GM19240 (cell line): Measurements from ENCODE around the gene NDUFB10.

Experiments used
- DNase-seq: peaks from one replicate; pipeline ENCODE4 v3.0.0; 2011; ENCODE audit warnings: low spot score; ENCODE audit not compliant: insufficient read length

NDUFB10 gene

DNA sequence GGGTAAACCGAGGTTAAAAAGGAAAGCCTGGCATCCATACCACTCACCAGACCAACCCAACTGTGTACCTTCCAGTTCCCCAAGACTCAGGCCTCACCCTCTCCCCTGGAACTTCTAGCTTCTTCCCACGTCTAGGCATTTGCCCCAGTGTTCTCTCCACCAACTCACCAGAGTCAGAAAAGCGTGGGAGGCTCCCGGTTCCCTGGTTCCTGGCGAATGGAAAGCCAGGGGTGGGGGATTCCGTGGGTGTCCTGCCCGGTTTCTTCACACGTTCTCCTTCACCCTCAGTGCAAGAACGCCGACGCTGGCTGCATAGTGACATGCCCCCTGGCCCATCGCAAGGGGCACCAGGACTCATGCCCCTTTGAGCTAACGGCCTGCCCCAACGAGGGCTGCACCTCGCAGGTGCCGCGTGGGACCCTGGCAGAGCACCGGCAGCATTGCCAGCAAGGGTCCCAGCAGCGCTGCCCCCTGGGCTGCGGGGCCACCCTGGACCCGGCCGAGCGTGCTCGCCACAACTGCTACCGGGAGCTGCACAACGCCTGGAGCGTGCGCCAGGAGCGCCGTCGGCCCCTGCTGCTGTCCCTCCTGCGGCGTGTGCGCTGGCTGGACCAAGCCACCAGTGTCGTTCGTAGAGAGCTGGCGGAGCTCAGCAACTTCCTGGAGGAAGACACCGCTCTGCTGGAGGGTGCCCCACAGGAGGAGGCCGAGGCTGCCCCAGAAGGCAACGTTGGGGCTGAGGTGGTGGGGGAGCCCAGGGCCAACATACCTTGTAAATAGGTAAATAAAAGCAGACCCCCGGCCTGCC, 9.0 kb downstream of the NDUFB10 start:
- DNase-seq = no peak

DNA sequence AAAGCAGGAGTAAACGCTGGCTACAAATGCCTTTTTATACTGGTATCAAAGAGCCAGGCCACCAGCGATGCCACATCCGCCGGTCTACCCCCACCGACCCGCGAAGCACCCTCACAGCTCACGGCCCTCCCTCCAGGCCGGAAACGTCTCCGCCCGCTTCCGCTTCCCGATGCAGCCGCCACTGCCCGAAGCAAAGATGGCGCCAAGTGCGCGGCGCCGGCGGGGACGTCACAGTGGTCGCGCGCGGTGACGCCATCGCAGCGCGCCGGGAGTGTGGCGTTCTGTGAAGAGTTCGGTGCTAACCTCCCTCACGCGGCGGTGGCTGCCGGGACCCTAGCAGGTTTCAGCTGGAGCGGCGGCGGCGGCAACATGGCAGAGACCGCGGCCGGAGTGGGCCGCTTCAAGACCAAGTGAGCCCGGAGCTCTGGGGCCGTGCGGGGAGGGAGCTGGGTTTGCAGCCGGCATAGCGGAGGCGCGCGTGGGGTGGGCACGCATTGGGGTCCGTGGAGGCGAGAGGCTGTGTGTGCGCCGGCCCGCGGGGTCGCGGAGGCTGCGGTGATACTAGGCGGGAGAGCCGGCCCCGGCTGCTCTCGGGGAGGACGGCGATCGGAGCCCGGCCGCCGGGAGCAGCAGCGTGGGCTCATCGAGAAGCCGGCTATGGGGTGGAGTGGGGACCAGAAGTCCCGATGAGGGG, 12.6 kb downstream of the NDUFB10 start, which contains the start of gene TBL3:
TBL3 (plus strand) TSS at position 258 of the 694 bp plus-strand sequence; CDS start at position 370, 112 bp downstream.
- peak; percentile 100 for DNase-seq

DNA sequence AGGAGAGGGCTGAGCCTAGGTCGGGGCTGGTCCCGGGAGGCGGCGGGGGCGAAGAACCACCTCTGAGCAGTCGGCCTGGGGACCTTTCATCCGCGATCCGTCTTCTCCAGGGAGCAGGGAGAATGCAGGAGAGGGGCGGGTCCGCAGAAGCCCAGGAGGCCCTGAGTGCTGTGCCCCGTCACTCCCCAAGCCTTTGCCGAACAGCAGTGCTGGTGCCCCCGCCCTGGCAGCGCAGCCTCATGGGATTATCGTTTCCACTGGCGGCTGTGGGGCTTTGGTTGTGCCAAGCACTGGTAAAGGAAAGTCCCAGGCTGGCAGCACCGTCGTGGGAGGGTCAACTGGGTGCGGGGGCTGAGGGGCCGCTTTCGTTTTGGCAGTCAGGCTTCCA, 13.1 kb downstream of the NDUFB10 start:
- no peak for DNase-seq

DNA sequence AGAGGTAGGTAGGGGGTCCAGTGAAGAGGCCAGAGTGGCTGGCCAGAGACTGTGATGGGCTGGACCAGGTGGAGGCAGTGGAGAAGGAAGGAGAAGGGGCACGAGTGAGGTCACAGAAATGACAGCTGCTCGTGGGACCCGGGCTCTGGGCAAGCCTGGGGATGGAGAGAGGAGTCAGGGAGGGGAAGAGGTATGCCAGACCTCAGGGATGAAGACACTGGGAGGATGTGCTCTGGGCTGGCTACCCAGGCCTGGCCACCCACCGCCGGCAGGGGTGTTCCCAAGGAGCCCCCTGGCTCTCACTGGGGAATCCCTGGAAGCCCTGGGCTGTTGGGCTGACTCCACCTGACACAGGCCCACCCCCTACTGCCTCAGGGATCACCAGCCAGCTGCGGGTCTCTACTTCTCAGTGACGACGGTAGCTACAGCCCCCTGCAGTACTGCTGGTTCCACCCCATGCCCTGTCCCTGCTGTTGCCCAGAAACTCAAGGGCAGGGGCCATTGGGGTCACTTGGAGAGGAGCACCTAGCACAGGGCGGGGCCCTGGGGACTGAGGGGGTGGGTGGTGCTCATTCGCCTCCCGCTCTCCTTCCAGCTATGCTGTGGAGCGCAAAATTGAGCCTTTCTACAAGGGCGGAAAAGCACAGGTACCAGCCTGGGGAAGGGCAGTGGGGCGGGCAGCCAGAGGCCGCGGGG, 14.3 kb downstream of the NDUFB10 start:
- no peak for DNase-seq

DNA sequence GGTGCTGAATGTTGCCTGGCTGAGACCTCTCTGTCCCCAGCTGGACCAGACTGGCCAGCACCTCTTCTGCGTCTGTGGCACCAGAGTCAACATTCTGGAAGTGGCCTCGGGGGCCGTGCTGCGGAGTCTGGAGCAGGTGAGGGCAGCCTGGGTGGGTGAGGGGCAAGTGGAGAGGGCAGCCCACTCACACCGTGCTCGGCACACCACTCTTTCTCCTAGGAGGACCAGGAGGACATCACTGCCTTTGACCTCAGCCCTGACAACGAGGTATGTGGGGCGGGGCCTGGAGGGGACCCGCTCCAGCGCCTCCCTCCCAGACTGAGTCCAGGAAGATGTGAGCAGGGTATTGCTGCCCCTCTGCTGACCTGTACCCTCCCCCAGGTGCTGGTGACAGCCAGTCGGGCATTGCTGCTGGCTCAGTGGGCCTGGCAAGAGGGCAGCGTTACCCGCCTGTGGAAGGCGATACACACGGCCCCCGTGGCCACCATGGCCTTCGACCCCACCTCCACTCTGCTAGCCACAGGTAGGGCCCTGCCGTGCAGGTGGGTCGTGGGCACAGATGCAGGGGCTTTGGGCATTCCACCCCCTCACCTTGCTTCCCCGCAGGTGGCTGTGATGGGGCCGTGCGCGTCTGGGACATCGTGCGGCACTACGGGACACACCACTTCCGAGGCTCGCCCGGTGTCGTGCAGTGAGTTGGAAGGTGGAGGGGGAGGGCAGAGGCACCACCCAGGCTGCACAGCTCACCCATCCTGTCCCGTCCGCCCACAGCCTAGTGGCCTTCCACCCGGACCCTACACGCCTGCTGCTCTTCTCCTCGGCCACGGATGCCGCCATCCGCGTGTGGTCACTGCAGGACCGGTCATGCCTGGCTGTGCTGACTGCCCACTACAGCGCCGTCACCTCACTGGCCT, 15.1 kb downstream of the NDUFB10 start:
- DNase-seq = no peak

DNA sequence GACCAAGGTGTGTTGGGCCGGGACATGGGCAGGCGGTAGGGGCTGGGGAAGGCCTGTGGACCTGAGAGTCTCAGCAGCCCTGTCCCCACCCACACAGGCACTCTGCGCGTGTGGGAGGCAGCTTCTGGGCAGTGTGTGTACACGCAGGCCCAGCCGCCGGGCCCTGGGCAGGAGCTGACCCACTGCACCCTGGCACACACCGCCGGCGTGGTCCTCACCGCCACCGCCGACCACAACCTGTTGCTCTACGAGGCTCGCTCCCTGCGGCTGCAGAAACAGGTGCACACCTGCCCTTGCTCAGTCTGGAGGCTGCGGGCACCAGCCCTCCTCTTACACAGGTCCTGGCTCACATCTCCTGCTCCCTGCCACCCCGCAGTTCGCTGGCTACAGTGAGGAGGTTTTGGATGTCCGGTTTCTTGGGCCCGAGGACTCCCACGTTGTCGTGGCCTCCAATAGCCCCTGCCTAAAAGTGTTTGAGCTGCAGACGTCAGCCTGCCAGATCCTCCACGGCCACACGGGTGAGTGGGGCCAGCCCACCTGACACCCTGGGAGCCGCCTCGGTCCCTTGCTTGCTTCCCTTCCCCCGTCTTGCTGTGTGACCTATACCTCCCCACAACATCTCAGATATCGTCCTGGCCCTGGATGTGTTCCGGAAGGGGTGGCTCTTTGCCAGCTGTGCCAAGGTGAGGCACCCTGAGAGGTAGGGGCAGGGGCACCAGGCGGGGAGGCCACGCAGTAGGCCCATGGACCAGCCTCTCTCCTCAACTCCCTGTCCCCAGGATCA, 16.3 kb downstream of the NDUFB10 start:
- no peak for DNase-seq

DNA sequence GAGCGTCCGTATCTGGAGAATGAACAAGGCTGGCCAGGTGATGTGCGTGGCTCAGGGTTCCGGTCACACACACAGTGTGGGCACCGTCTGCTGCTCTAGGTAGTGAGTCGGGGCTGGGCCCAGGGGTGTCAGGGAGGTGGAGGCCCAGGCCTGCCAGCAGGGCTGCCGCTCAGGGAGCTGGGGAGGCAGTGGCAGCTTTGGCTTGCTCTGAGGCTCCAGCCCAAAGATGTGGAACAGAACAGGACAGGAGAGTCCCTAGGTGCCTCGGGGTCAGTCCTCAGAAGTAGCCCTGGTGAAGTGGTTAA, 16.8 kb downstream of the NDUFB10 start:
- DNase-seq = no peak

DNA sequence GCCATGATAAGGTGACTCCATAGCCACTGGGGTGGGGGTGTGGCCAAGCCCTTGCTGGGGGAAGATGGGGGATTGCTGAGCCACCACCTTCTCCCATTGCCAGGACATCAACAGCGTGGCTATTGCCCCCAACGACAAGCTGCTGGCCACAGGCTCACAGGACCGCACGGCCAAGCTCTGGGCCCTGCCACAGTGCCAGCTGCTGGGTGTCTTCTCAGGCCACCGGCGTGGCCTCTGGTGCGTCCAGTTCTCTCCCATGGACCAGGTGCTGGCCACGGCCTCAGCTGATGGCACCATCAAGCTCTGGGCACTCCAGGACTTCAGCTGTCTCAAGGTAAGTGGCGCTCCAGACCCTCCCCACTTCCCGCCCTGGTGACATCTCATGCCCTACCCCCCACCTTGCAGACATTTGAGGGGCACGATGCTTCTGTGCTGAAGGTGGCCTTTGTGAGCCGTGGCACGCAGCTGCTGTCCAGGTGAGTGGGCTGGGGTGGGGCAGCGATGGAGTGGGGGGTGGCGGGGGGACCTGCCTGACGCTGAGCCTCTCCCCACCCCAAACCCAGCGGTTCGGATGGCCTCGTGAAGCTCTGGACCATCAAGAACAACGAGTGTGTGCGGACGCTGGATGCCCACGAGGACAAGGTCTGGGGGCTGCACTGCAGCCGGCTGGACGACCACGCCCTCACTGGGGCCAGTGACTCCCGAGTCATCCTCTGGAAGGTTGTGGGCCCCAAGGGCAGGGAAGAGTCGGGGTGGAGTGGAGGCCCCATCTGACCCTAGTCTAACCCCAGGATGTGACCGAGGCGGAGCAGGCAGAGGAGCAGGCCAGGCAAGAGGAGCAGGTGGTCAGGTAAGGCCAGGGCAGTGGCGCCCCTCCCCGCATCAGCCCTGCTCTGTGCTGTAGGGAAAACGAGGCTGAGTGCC, 17.9 kb downstream of the NDUFB10 start:
- no peak for DNase-seq

DNA sequence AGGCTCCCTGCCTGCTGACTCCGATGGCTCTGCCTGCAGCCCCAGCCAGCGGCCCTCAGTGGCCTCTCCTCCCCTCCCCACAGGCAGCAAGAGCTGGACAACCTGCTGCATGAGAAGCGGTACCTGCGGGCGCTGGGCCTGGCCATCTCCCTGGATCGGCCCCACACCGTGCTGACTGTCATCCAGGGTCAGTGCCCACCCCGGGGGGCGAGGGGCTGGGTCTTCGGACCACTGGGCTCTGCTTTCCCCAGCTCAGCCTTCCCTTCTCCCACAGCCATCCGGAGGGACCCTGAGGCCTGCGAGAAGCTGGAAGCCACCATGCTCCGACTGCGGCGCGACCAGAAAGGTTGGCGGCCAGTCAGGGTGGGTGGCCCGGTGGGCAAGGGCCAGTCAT, 18.5 kb downstream of the NDUFB10 start:
- no peak for DNase-seq

DNA sequence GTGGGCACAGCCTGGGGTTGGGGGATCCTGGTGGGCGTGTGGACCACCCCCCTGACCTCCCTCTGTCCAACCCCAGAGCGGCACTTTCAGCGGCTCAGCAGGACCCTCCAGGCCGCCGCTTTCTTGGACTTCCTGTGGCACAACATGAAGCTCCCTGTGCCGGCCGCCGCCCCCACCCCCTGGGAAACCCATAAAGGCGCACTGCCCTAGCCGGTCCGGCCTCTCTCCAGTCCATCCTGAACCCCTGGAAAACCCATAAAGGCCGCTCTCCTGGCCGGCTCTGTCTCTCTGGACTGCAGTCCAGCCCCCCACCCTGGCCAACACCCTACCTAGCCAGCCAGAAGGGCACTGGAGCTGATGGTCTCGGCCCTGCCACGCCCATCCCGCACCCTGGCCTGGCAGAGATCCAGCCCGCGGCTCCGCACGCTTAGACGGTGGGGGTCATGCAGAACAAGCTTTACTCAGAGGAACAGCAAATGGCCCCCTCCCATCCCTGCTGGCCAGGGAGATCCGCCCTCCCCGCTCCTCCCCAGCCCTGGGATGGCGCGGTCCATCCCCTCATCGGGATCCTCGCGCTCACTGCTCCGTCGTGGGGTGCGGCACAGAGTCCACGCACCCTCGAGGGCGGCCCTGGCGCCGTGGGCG, 19.3 kb downstream of the NDUFB10 start:
- DNase-seq = no peak

DNA sequence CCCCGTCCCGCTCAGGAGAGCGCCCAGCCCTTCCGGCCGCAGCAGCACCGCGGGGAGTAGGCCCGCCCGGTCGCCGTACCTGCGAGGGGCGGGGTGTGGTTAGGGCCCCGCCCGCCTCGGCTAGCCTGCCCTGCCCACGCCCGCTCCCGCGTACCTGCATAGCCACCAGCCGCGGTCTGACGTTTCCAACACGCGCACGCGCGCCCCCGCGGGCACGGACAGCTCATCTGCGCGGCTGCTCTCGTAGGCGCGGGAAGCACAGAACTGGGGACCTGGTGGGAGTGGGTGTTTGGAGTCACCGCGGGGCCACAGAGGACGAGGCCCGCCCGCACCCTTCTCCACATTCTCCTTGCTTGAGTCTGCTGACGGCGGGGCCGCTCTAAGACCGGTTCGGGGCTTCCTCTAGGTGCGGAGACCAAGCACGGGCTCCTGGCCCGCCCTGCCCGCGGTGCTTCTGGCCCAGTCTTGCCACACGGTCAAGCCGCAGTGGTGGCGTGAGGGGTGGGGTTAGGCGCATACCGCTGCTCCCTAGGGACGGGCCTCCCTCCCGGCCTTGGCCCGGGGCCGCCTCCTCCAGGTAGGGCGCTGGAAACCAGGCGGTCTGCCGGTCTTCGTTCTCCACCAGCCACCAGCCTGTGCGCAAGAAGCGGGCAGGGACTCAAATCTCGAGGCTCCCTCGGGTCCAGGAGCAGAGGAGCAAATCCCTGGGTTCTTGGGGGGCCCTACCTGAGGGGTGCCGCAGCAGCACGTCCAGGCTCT, 20.1 kb downstream of the NDUFB10 start:
- DNase-seq = no peak

DNA sequence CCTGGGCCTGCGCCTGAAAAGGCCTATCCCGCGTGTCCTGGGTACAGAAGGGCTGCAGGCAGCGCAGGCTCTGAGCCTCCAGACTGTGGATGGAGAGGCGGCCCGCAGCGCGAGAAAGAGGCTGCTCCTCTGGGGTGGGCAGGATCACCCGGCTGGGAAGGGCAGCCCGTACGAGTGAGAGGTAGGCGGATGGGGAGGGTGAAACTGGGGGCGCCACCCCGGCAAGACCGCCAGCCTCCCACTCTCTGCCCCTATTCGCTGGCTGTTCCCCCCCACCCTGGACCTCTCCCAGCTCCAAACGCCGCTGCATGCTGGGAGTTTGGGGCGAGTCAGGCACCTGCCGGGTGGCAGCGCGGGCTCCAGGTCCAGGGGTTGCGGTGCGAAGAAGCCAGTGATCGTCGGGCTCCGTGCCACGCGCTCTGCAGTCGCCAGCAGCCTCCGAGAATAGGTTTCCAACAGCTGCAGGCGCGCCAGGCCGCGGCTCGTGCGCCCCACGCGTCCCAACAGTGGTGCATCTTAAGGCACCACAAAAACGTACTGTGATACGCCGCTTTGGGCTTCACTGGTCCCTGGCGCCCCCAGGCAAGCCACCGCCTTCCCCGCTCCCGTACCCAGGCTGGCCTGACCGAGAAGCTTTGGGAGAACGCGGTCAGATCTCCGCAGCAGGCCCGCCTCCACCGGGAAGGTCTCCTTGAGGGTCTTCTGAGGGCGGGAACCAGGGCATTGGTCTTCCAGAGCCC, 20.9 kb downstream of the NDUFB10 start:
- no peak for DNase-seq

DNA sequence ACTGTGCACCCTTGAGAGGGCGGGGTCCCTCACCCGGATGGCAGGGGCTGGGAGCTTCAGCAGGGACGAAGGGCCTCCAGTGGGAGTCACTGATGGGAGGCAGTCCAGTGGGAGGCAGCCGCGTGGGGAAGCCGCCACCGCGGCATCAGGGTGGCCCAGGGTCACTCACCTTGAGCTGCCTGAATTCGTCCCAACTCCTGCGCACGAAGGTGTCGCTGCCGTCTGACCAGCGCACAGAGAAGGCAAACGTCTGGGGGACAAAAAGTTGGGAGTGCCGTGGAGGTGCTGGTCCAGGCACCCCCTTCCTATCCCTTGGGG, 21.4 kb downstream of the NDUFB10 start:
- DNase-seq = no peak

DNA sequence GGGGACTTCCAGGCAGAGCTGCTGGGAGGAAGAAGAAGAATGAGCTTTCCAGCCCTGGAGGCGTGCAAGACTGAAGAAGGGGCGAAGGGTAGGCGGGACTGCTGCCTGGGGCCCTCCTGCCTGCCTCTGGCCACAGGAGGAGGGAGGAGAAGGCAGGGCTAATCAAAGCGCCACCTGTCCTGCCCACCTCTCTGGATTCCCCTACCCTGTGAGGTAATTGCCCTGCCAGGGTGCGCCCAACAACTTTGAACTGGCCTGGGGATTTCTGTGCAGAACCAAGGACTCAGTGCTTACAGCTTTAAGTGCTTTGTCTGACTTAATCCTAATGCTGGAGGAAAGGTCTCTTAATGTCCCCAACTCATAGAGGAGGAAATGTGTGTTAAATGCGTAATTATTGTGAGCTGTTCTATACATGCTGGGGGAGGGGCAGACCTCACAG, 22.1 kb downstream of the NDUFB10 start, which contains the start of gene NOXO1:
NOXO1 (minus strand) TSS at position 72 of the 439 bp plus-strand sequence. CDS start 290 bp downstream, outside the sequence.
- DNase-seq = no peak

DNA sequence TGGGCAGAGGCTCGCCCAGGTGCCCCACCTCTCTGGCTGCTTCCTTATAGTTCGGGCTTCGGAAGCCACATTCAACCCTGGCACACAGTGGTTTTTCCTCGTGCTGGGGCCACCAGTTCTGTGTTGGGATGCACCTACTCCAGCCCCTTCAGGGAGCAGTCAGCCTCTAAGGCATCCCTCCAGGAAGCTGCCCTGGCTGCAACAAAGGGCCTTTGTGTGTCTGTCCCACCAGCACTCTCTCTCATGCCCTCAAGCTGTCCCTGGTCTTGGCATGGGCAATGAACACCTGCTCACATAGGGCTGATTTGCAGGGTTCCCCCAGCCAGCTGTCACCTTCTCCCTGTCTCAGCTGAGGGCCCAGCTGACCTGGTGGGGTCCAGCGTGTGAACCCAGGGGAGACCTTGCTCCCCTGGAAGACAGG, 22.7 kb downstream of the NDUFB10 start:
- DNase-seq = no peak

DNA sequence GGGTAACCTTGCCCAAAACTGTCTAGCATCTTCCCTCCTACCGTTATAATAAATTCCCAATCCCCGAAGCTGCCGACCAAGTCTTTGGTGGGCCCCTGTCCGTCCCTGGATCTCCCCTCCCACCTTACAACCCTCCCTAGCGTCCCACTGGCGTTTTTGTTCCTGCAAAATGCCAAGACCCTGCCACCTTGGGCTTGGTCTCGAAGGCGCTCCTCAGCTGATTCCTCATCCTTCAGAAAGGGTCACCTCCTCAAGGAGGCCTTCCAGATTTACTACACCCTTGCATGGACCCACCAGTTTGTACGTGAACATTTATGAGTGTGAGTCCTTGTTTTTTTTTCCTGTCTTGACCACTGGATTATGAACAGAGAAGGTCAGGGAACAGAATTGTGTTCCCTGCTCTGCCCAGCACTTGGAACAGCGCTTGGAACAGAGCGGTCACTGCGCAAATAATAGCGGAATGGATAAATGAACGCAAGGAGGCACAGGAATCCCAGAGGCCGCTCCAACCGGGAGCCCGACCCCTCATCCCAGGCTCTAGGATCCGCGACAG, 23.7 kb downstream of the NDUFB10 start:
- no peak for DNase-seq
